ENCODE data around the gene TMEM151A.
"Not testable (repeated sequence)": the region's sequence is repeated elsewhere in the genome, so short reads cannot be mapped to it uniquely, and the experiment has no call there.

TMEM151A gene

DNA sequence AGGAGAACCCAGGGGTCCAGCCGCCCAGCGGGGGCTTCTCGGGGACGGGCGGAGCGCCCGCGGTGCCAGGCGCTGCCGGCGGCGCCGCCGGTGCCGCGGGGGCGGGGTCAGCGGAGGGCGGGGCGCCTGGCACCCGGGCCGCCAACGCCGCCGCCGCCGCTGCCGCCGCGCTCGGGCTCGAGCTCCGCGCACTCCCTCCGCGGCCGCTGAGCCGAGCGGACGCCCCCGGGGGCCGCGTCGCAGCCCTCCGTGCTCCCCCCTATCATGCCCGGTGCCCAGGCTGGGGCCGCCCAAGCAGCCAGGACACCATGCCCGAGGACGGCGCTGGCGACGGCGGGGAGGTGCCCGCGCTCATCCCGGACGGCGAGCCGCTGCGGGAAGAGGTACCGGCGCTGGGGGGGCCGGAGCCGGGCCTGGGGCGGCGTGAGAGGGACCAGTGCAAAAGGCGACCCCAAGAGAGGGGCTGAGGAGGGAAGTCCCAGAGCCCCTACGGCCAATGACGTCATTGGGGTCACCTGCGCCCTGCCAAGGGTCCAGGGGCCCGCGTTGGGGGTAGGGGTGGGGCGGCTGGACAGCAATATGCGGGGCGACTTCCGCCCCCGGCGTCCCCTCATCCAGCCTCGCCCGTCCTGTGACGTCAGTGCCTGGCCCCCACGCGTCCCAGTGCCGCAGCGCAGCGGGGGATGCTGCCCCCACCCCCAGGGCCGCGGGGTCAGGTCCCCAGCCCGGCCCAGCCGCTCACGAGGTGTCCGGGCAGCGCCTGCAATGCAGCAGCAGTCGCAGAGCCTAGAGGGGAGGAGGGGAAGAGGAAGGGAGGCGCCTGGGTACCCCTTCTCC is at the start of gene TMEM151A:
TSS of gene TMEM151A (plus strand) at position 189 of the 837 bp plus-strand sequence. CDS start at position 309, 120 bp downstream.
- DNase-seq, result peak in 18 of 58 donors; percentile 25 to 67 (median 45)

DNA sequence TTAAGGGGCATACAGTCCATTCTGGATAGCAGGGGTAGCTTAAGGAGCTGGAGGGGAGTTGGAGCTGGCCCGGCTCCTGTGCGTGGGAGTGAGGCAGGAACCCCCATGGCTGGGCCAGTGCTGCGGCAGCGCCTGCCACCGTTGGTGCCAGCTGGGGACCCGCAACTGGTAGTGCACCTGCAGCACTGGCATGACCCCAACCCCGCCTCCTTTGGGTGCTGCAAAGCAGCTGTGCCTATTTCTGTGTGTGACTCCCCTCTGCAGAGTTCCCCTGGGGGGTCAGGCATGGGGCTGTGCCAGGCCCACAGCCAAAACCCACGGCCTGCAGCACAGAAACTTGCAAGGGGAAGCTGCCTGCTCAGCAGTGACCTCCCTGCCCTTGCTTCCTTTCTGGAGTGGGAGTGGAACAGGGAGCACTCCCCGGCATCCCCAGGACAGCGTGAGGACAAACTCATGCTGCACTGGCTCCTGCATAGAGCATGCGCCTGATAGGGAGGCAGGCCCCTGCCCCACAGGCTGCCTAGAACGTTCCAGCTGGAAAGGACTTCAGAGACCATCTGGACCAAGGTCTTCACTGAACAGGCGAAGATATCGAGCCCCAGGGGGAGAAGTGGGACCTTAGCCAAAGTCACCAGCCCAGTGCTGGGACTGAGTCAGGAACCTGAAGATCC is 49.5 kb upstream of the TMEM151A start:
- DNase-seq, result no peak

DNA sequence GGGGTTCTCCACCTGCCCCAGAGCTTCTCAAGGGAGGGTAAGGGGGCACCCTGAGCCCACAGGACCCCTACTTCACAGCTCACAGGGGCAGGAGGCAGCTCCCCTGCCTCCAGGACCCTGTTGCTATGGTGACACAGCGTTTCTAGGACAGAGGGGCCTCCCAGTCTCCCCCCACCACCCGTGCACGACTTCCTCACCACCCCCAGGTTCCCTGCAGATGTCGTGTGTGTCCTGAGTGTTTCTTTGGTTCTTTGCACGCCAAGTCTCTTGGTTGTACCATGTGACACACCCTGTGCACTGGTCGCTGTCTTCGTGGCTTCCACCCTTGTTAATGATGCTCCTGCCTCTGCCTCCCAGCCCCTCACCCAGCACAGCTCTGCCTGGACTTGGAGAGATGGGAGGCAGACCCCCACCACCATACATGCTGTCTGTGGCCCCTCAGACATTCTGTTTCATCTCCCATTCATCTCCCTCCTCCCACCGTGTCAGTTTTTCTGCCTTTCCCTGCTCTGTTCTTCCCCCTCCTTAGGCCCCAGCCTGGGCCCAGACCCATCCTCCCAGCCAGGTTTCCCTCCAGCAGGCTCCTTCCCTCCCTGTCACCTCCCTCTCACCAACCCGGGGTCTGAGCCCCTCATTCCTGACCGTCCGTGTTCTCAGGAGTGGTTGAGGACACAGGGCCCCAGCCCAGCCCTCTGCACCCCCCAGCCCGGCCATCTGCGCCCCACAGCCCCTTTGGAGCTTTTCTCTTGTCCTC is 47.7 kb upstream of the TMEM151A start:
- no peak for DNase-seq

DNA sequence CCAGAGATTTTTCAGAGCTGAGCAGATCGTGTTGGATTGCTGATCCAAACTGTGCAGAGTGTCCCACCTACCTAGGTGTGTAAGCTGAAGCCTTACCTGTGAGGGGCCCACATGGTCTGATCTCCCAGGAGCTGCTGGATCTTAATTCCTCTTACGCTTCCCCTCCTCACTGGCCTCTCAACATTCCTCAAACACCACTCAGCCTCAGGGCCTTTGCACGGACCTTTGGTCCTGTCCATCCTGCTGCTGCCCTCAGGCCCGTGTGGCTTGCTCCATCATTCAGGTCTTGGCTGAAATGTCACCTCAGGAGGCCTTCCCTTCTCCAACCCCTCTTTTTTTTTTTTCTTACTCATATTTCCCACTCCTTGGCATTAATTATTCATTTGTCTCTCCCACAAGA is 44.4 kb upstream of the TMEM151A start:
- DNase-seq, result no peak

GRCh38 chr11:66247801-66248200 is 43.9 kb upstream of the TMEM151A start:
- DNase-seq, result no peak

GRCh38 chr11:66248903-66249302 is 42.8 kb upstream of the TMEM151A start:
- no peak for DNase-seq

- DNase-seq, result no peak
These were observed 39.9 kb upstream of the TMEM151A start for GRCh38 chr11:66251809-66252208.

GRCh38 chr11:66253081-66253480 is 38.6 kb upstream of the TMEM151A start:
- DNase-seq, result not testable (repeated sequence)

DNA sequence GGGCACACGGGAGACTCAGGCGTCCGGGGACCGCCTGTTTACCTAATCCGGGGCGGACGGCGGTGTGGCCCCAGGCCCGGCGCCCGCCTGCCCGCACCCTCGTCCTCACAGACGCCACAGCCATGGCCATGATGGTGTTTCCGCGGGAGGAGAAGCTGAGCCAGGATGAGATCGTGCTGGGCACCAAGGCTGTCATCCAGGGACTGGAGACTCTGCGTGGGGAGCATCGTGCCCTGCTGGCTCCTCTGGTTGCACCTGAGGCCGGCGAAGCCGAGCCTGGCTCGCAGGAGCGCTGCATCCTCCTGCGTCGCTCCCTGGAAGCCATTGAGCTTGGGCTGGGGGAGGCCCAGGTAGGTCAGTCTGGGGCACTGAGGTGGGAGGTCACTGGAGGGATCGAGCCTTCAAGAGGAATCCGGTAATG is 33.2 kb upstream of the TMEM151A start:
- peak in 1 of 58 donors; percentile 49 for DNase-seq

DNA sequence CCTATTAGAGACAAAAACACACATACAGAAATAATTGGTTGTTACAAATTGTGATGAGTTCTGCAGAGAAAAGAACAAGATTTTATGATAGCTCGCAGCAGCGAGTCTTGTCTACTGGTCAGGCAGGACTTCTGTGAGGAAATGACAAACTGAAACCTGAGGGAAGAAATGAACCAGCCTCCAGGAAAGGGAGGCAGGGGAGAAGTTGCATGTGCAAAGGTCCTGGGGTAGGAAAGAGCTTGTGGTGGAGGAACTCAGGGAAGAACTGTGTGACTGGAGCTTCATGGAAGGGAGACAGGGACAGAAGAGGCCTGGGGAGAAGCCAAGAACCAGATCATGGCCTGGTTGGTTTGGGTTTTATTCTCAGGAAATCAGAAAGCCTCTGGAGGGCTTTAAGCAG is 32.5 kb upstream of the TMEM151A start:
- no peak for DNase-seq

- DNase-seq, result no peak
These were observed 31.7 kb upstream of the TMEM151A start for GRCh38 chr11:66259956-66260355.

DNA sequence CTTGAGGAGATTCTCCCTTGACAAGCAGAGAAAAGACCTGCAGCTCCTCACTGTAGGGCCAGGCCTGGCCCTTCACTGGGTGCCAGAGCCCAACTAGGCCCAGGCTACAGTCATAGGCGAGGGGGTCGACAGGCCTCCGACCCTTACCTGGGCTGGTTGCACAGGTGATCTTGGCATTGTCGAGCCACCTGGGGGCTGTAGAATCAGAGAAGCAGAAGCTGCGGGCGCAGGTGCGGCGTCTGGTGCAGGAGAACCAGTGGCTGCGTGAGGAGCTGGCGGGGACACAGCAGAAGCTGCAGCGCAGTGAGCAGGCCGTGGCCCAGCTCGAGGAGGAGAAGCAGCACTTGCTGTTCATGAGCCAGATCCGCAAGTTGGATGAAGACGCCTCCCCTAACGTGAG is 30.1 kb upstream of the TMEM151A start:
- DNase-seq, result no peak

DNA sequence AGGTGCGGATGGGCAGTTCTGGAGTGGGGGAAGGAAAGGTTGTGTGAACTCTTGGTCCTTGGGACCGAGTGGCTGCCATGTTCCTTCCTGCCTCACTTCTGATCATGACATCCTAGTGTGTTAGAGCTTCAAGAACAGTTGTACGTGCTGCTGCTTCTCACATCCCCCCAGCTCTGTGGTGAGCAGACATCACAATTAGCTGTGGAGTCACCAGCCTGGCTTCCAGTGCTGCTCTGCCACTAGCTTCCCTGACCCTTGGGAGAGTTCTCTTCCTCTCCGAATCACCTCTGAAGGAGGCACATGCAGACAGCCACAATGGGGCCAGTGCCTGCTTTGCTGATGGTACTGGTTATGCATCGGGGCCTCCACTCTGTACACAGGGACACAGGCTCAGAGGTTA is 29.5 kb upstream of the TMEM151A start:
- no peak for DNase-seq

DNA sequence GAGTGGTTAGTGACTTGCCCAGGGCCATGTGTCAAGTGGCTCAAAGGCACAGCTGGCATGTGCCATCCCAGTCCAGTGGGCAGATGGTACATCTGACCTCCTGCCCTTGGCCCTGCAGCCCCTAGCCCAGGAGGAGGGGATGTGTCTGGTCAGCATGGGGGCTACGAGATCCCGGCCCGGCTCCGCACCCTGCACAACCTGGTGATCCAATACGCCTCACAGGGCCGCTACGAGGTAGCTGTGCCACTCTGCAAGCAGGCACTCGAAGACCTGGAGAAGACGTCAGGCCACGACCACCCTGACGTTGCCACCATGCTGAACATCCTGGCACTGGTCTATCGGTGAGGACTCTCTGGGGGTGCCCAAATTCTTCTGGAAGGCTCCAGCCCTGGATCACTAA is 29.0 kb upstream of the TMEM151A start:
- DNase-seq, result no peak

GRCh38 chr11:66263231-66263630 is 28.5 kb upstream of the TMEM151A start:
- DNase-seq, result no peak

GRCh38 chr11:66263785-66264184 is 27.9 kb upstream of the TMEM151A start:
- no peak for DNase-seq

- DNase-seq, result no peak
These were observed 27.3 kb upstream of the TMEM151A start for GRCh38 chr11:66264383-66264782.

DNA sequence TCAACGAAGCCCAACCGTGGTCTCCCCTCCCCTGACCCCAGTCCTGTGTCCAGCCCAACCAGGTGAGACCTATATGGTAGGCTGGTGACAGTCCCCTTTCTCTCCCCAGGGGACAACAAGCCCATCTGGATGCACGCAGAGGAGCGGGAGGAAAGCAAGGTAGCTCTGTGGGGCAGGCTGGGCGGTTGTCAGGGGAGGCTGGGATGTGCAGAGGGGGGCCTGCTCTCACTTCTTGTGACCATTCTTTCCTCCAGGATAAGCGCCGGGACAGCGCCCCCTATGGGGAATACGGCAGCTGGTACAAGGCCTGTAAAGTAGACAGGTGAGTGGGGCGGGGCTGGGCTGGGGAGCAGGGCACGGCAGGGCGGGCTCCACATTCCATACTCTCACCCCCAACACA is 26.8 kb upstream of the TMEM151A start:
- DNase-seq, result no peak

DNA sequence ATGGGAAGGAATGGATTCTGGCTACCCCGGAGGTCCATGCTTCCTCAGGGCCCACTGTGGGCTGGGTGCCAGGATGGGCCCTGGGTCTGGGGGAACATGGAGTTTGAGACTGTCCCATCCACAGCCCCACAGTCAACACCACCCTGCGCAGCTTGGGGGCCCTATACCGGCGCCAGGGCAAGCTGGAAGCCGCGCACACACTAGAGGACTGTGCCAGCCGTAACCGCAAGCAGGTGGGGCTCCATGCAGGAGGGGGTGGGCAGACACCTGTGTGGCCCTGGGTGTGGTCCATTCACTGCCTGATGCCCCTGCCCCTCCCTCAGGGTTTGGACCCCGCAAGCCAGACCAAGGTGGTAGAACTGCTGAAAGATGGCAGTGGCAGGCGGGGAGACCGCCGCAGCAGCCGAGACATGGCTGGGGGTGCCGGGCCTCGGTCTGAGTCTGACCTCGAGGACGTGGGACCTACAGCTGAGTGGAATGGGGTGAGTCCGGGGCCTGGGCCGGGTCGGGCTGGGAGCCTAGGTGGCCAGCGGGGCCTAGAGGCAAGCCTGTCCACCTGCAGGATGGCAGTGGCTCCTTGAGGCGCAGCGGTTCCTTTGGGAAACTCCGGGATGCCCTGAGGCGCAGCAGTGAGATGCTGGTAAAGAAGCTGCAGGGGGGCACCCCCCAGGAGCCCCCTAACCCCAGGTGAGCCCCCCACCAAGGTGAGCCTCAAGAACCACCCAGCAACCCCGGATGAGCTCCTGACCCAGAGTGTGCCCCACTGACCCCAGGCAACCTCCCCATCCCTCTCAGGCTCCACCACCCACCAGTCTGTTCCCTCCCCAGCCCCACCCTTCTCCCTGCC is 25.9 kb upstream of the TMEM151A start:
- no peak for DNase-seq

- DNase-seq, result no peak
These were observed 25.2 kb upstream of the TMEM151A start for GRCh38 chr11:66266378-66267038.

GRCh38 chr11:66267039-66267378 is 24.7 kb upstream of the TMEM151A start:
- DNase-seq, result peak in 1 of 58 donors; percentile 63
